22Rv1 (cell line): Measurements from ENCODE around the gene PRUNE2.

Experiments used
- ZFX ChIP-seq: fragments of 450-650 bp; IDR thresholded peaks from 2 replicates; pipeline ENCODE4 v1.6.1; 2017; ENCODE audit warnings: antibody characterized with exemption, borderline replicate concordance
- TF ChIP-seq, protein P1 (sequence below): fragments of 450-650 bp; IDR thresholded peaks from 2 replicates; pipeline ENCODE4 v1.5.1; 2017; ENCODE audit warnings: mild to moderate bottlenecking

DNA sequence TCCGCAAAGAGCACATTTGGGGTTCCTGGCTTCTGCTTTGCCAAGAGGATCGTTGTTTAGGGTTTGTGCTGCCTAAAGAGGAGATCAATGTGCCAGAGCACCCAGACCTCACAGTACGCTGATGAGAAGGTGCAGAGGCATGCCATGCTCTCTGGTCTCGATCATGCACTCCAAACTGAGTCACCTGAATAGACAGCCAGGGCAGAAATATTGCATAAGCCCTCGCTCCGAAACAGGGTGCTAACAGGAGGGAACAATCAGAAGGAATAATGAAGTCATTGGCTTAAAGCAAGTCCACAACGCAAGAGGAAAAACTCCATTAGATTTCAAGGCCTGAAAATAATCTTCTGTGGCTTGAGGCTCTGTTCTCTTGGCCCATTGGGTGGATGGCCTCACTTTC, 322.7 kb downstream of the PRUNE2 start:
- TF ChIP-seq, protein P1, sequence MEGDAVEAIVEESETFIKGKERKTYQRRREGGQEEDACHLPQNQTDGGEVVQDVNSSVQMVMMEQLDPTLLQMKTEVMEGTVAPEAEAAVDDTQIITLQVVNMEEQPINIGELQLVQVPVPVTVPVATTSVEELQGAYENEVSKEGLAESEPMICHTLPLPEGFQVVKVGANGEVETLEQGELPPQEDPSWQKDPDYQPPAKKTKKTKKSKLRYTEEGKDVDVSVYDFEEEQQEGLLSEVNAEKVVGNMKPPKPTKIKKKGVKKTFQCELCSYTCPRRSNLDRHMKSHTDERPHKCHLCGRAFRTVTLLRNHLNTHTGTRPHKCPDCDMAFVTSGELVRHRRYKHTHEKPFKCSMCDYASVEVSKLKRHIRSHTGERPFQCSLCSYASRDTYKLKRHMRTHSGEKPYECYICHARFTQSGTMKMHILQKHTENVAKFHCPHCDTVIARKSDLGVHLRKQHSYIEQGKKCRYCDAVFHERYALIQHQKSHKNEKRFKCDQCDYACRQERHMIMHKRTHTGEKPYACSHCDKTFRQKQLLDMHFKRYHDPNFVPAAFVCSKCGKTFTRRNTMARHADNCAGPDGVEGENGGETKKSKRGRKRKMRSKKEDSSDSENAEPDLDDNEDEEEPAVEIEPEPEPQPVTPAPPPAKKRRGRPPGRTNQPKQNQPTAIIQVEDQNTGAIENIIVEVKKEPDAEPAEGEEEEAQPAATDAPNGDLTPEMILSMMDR = no peak
- no peak for TF ChIP-seq ZFX
